Measurements from ENCODE around the gene ERN2. TPM values are rescaled to one million over a fixed set of nuclear protein-coding genes. Genes with fewer than 3 reads are reported as not detected.

Gene ERN2
- total RNA-seq, 2 donors from 2014 or later = 1.3 to 1.4 TPM

GRCh38 chr16:23673971-23674614 lies 38.9 kb downstream of the ERN2 start:
- peaks cover 39% of the 10 kb centered on the region for H3K36me3 Mint-ChIP-seq (ENCODE audit: low read depth)
- no peaks in the 10 kb centered on the region for H3K9me3 ChIP-seq (ENCODE audit: control insufficient read depth, low read length)
- no peak overlapping the region for H3K4me3 ChIP-seq (ENCODE audit: low read length)
- H3K4me1 ChIP-seq (ENCODE audit: control insufficient read depth, insufficient read depth, low read length) = peaks cover 3% of the 10 kb centered on the region
- H3K9ac ChIP-seq (ENCODE audit: extremely low read depth, low read length, poor library complexity, severe bottlenecking) = no peak overlapping the region
- no peak overlapping the region for H3K27ac ChIP-seq (ENCODE audit: low read depth, low read length)
- H3K4me3 Mint-ChIP-seq = no peak overlapping the region
- H3K27ac Mint-ChIP-seq = peak overlapping the region; percentile 64
- WGBS, 2 experiments (ENCODE audit: insufficient coverage in 1 of 2, insufficient read length in 1 of 2) = 80 to 85% methylated on average over 8 of the region's 8 CpGs
- H3K9me3 Mint-ChIP-seq = no peaks in the 10 kb centered on the region
- peaks cover 22% of the 10 kb centered on the region for H3K4me1 Mint-ChIP-seq
- no peak for TF ChIP-seq CTCF (conservative IDR thresholded peaks at IDR 0.05)
- H3K36me3 ChIP-seq (ENCODE audit: control insufficient read depth, insufficient read depth, low read length) = peaks cover 40% of the 10 kb centered on the region
- no peaks in the 10 kb centered on the region for H3K27me3 ChIP-seq (ENCODE audit: control insufficient read depth, insufficient read depth, low read length, poor library complexity, severe bottlenecking)
- H3K27me3 Mint-ChIP-seq (ENCODE audit: insufficient read depth) = no peaks in the 10 kb centered on the region
- DNase-seq = peak; percentile 54

GRCh38 chr16:23670137-23670776 lies 42.8 kb downstream of the ERN2 start:
- Mint-ChIP-seq H3K4me1 (peaks cover 22% of the 10 kb centered on the region), H3K4me3 (no peak overlapping the region), H3K27me3 (ENCODE audit: insufficient read depth) (no peaks in the 10 kb centered on the region), H3K9me3 (no peaks in the 10 kb centered on the region), H3K36me3 (ENCODE audit: low read depth) (peaks cover 70% of the 10 kb centered on the region), H3K27ac (no peak overlapping the region)
- H3K27me3 ChIP-seq (ENCODE audit: control insufficient read depth, insufficient read depth, low read length, poor library complexity, severe bottlenecking) = no peaks in the 10 kb centered on the region
- H3K4me1 ChIP-seq (ENCODE audit: control insufficient read depth, insufficient read depth, low read length) = peaks cover 3% of the 10 kb centered on the region
- WGBS, 2 experiments (ENCODE audit: insufficient coverage in 1 of 2, insufficient read length in 1 of 2) = 96 to 100% methylated on average over 4 of the region's 4 CpGs
- no peak for DNase-seq
- H3K36me3 ChIP-seq (ENCODE audit: control insufficient read depth, insufficient read depth, low read length) = peaks cover 78% of the 10 kb centered on the region
- H3K27ac ChIP-seq (ENCODE audit: low read depth, low read length) = no peak overlapping the region
- TF ChIP-seq CTCF (conservative IDR thresholded peaks at IDR 0.05) = no peak
- no peaks in the 10 kb centered on the region for H3K9me3 ChIP-seq (ENCODE audit: control insufficient read depth, low read length)
- H3K9ac ChIP-seq (ENCODE audit: extremely low read depth, low read length, poor library complexity, severe bottlenecking) = no peak overlapping the region
- no peak overlapping the region for H3K4me3 ChIP-seq (ENCODE audit: low read length)

DNA sequence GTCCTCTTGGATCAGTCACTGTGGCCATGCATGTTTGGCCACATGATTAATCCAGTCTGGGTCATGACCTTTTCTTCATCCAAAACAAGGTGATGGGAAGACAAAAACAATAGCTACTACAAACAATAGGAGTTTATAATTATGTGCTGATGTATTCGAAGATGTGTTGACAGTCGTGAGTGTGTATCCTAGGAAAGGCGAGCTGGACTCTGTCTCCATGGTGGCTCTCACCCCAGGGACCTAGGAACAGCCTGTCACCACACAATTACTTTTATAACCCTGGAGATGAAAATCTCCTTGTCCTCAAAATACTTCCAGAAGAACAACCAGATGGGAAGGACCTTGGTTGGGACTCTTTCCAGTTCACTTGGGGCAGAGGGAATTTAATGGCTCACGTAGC lies 44.1 kb downstream of the ERN2 start:
- no peak for DNase-seq
- Histone ChIP-seq H3K27me3 (ENCODE audit: control insufficient read depth, insufficient read depth, low read length, poor library complexity, severe bottlenecking) (no peaks in the 10 kb centered on the region), H3K9me3 (ENCODE audit: control insufficient read depth, low read length) (no peaks in the 10 kb centered on the region), H3K9ac (ENCODE audit: extremely low read depth, low read length, poor library complexity, severe bottlenecking) (no peak overlapping the region), H3K4me1 (ENCODE audit: control insufficient read depth, insufficient read depth, low read length) (peaks cover 3% of the 10 kb centered on the region), H3K4me3 (ENCODE audit: low read length) (no peak overlapping the region), H3K36me3 (ENCODE audit: control insufficient read depth, insufficient read depth, low read length) (peaks cover 89% of the 10 kb centered on the region), H3K27ac (ENCODE audit: low read depth, low read length) (no peak overlapping the region)
- Mint-ChIP-seq H3K4me3 (no peak overlapping the region), H3K36me3 (ENCODE audit: low read depth) (peaks cover 67% of the 10 kb centered on the region), H3K4me1 (peaks cover 15% of the 10 kb centered on the region), H3K27me3 (ENCODE audit: insufficient read depth) (no peaks in the 10 kb centered on the region), H3K27ac (no peak overlapping the region), H3K9me3 (no peaks in the 10 kb centered on the region)
- 95 to 100% methylated on average over 2 to 4 of the region's 4 CpGs for WGBS, 2 experiments (ENCODE audit: insufficient coverage in 1 of 2, insufficient read length in 1 of 2)
- TF ChIP-seq CTCF (conservative IDR thresholded peaks at IDR 0.05) = no peak

Measured in endodermal cell (in vitro differentiated cells).